RWPE1 (cell line): ENCODE results near the gene FASTKD1.

Experiments
- CTCF ChIA-PET: fragments of 350-600 bp; sonication (Branson Sonifier 250); formaldehyde crosslinking; extraction: SDS; loops from one replicate; lab custom pipeline; 2021; lab: Yijun Ruan, JAX
- POLR2A ChIA-PET: fragments of 400-600 bp; formaldehyde crosslinking; extraction: SDS; loops from one replicate; lab custom pipeline; 2020; ENCODE audit warnings: antibody characterized with exemption; ENCODE audit not compliant: low non-redundant PET; lab: Yijun Ruan, JAX
- DNase-seq: peaks from one replicate; pipeline ENCODE4 v3.0.0; 2012; ENCODE audit warnings: low spot score
- H3K27ac ChIP-seq: fragments of 450-650 bp; 2 replicates; pipeline ENCODE4 v1.5.1; 2017
- CTCF ChIP-seq: fragments of 450-650 bp; conservative IDR thresholded peaks from 2 replicates; pipeline ENCODE4 v1.5.1; 2017; ENCODE audit warnings: low read depth, mild to moderate bottlenecking

FASTKD1 gene

GRCh38 chr2:169511818-169512217, 61.8 kb downstream of the FASTKD1 start:
- CTCF ChIA-PET: no interaction called here
- no peak overlapping the region for H3K27ac ChIP-seq
- DNase-seq: no peak
- POLR2A ChIA-PET: no interaction called here
- no peak for TF ChIP-seq CTCF

- CTCF ChIA-PET: no interaction called here
These were observed 63.2 kb downstream of the FASTKD1 start for GRCh38 chr2:169510496-169510895.

GRCh38 chr2:169509955-169510354, 63.7 kb downstream of the FASTKD1 start:
- ChIA-PET POLR2A (no interaction called here), CTCF (interaction anchor here (0.5 kb wide), 1 partner anchor 55 kb away, joined by 4 read pairs; no protein-coding TSS in a partner anchor)
- TF ChIP-seq CTCF: no peak
- no peak for DNase-seq
- H3K27ac ChIP-seq: no peak overlapping the region

More at GRCh38 chr2:169510496-169510895, 63.2 kb downstream of the FASTKD1 start:
- POLR2A ChIA-PET: no interaction called here
- DNase-seq: no peak
- H3K27ac ChIP-seq: no peak overlapping the region
- TF ChIP-seq CTCF: no peak

- ChIA-PET CTCF (interaction anchor here (0.5 kb wide), 1 partner anchor 55 kb away, joined by 4 read pairs; no protein-coding TSS in a partner anchor), POLR2A (no interaction called here)
- peak; percentile 30 for DNase-seq
- no peak for TF ChIP-seq CTCF
- H3K27ac ChIP-seq: no peak within 1 kb of the TSS
These were observed 64.3 kb downstream of the FASTKD1 start, which contains the start of gene KLHL41 for GRCh38 chr2:169509298-169509885. Gene KLHL41 (plus strand): TSS chr2:169509702. CDS start chr2:169509779, 77 bp downstream.

GRCh38 chr2:169507698-169508097, 66.0 kb downstream of the FASTKD1 start:
- TF ChIP-seq CTCF: no peak
- CTCF ChIA-PET: interaction anchor here (0.6 kb wide), 1 partner anchor 50 kb away, joined by 6 read pairs; no protein-coding TSS in a partner anchor
- POLR2A ChIA-PET: interaction anchor here (0.5 kb wide), 1 partner anchor 294 kb away, joined by 3 read pairs; no protein-coding TSS in a partner anchor
- no peak overlapping the region for H3K27ac ChIP-seq
- peak; percentile 72 for DNase-seq

GRCh38 chr2:169504651-169505050, 69.0 kb downstream of the FASTKD1 start:
- H3K27ac ChIP-seq: no peak overlapping the region
- TF ChIP-seq CTCF: no peak
- ChIA-PET POLR2A (interaction anchor here (0.6 kb wide), 1 partner anchor 14 kb away, joined by 3 read pairs; no protein-coding TSS in a partner anchor), CTCF (interaction anchor here (0.6 kb wide), 1 partner anchor 20 kb away, joined by 3 read pairs; no protein-coding TSS in a partner anchor)
- no peak for DNase-seq
